ENCODE measurements around the gene MAU2.
"Not testable (repeated sequence)": the region's sequence is repeated elsewhere in the genome, so short reads cannot be mapped to it uniquely, and the experiment has no call there.

Gene MAU2

DNA sequence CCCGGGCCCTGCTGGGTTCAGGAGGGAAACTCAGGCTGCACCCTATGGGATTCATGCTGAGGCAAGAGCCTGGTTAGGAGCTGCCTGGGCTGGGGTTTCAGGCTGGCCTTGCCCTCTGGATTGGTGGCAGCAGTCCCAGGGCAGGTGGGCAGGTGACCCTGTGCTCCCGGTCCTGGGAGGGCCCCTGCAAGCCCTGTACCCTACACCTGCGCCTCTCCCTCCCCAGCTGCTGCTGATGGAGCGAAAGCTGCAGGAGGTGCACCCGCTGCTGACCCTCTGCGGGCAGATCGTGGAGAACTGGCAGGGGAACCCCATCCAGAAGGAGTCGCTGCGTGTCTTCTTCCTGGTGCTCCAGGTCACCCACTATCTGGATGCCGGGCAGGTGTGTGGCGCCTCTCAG lies 20.4 kb downstream of the MAU2 start:
- DNase-seq (ENCODE audit: insufficient read length, low spot score), result no peak
- TF ChIP-seq POLR2AphosphoS5 (IDR thresholded peaks at IDR 0.05; ENCODE audit: low read depth, low read length), result no peak
- no peak for TF ChIP-seq PAX5 (IDR thresholded peaks at IDR 0.05; ENCODE audit: insufficient read depth, low read length, severe bottlenecking)
- no peak for TF ChIP-seq POU2F2 (IDR thresholded peaks at IDR 0.05; ENCODE audit: low read depth, low read length)
- TF ChIP-seq TAF1 (IDR thresholded peaks at IDR 0.05; ENCODE audit: low read depth, low read length), result no peak
- TF ChIP-seq POLR2A (IDR thresholded peaks at IDR 0.05; ENCODE audit: low read depth, low read length), result no peak
- TF ChIP-seq SPI1 (IDR thresholded peaks at IDR 0.05; ENCODE audit: low read depth, low read length), result no peak
- no peak for FAIRE-seq

DNA sequence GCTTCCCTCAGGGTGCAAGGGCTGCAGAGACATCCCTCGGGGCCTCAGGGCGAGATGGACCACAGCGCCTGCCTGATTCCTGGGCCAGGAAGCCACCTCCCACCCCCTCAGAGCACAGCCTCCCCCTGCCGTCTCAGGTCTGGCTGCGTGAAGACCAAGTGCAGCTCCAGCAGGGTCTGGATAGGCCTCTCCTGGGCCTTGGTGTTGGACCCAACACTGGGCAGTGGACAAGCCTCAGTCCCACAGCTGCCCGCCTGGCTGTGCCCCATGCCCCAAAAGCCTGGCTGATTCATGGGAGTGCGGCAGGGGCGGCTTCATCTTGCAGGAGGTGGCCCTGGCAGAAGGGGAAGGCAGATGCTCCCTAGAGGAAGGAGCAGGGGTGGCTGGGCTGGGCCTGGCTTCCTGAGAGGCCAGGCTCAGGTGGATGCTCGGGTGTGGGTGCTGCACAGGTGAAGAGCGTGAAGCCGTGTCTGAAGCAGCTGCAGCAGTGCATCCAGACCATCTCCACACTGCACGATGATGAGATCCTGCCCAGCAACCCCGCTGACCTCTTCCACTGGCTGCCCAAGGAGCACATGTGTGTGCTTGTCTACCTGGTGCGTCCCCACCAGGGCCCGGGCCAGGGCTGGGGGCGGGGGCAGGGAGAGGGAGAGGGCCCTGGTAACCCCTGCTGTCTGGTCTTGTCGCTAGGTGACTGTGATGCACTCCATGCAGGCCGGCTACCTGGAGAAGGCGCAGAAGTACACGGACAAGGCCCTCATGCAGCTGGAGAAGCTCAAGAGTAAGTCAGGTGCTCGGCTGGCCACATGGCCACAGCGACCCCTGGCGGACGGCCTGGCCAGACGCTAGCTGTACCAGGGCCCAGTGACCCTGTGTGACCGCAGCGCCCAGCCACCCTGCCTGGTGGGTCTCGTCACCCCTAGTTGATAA lies 21.7 kb downstream of the MAU2 start:
- DNase-seq (ENCODE audit: insufficient read length, low spot score), result no peak
- no peak for FAIRE-seq

DNA sequence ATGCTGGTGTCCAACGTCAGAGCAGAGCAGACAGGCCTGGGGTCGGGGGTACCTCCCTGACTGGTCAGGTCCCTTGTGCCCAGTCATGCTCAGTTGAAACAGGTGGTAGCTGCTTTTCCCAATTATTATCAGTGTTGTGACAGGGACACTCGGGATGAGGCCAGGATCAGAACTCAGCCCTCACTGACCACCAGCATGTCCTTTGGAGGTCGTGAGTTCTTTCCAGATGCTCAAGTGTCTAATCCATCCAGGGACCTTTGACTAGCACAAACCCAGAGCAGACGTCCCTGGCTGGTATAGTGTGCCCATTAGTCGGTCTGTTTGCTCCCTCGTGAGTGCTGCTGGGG lies 22.4 kb downstream of the MAU2 start:
- FAIRE-seq (no peak), DNase-seq (ENCODE audit: insufficient read length, low spot score) (no peak)
- no peak for TF ChIP-seq TAF1 (IDR thresholded peaks at IDR 0.05; ENCODE audit: low read depth, low read length)
- no peak for TF ChIP-seq POLR2AphosphoS5 (IDR thresholded peaks at IDR 0.05; ENCODE audit: low read depth, low read length)
- no peak for TF ChIP-seq POU2F2 (IDR thresholded peaks at IDR 0.05; ENCODE audit: low read depth, low read length)
- TF ChIP-seq SPI1 (IDR thresholded peaks at IDR 0.05; ENCODE audit: low read depth, low read length), result no peak
- TF ChIP-seq POLR2A (IDR thresholded peaks at IDR 0.05; ENCODE audit: low read depth, low read length), result no peak
- no peak for TF ChIP-seq PAX5 (IDR thresholded peaks at IDR 0.05; ENCODE audit: insufficient read depth, low read length, severe bottlenecking)

More for the DNA sequence above, 21.7 kb downstream of the MAU2 start:
- TF ChIP-seq TAF1 (IDR thresholded peaks at IDR 0.05; ENCODE audit: low read depth, low read length), result no peak
- TF ChIP-seq POLR2A (IDR thresholded peaks at IDR 0.05; ENCODE audit: low read depth, low read length), result no peak
- TF ChIP-seq SPI1 (IDR thresholded peaks at IDR 0.05; ENCODE audit: low read depth, low read length), result no peak
- no peak for TF ChIP-seq POU2F2 (IDR thresholded peaks at IDR 0.05; ENCODE audit: low read depth, low read length)
- TF ChIP-seq PAX5 (IDR thresholded peaks at IDR 0.05; ENCODE audit: insufficient read depth, low read length, severe bottlenecking), result no peak
- no peak for TF ChIP-seq POLR2AphosphoS5 (IDR thresholded peaks at IDR 0.05; ENCODE audit: low read depth, low read length)

DNA sequence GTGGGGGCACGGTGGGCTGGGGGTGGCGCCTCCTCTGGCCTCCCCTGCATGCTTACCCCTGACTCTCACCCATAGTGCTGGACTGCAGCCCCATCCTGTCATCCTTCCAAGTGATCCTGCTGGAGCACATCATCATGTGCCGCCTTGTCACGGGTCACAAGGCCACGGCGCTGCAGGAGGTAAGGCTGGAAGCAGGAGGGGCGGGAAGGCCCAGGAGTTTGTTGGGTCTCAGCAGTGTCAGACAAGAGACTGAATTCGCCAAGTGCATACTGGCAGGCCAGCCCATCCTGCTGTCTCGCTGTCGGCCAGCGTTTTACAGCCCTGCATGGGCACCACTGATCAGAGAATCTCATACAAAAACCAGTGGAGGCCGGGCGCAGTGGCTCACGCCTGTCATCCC lies 23.1 kb downstream of the MAU2 start:
- TF ChIP-seq POU2F2 (IDR thresholded peaks at IDR 0.05; ENCODE audit: low read depth, low read length), result no peak
- no peak for TF ChIP-seq POLR2AphosphoS5 (IDR thresholded peaks at IDR 0.05; ENCODE audit: low read depth, low read length)
- TF ChIP-seq POLR2A (IDR thresholded peaks at IDR 0.05; ENCODE audit: low read depth, low read length), result no peak
- TF ChIP-seq TAF1 (IDR thresholded peaks at IDR 0.05; ENCODE audit: low read depth, low read length), result no peak
- no peak for TF ChIP-seq SPI1 (IDR thresholded peaks at IDR 0.05; ENCODE audit: low read depth, low read length)
- no peak for TF ChIP-seq PAX5 (IDR thresholded peaks at IDR 0.05; ENCODE audit: insufficient read depth, low read length, severe bottlenecking)
- FAIRE-seq, result no peak
- DNase-seq (ENCODE audit: insufficient read length, low spot score), result no peak

DNA sequence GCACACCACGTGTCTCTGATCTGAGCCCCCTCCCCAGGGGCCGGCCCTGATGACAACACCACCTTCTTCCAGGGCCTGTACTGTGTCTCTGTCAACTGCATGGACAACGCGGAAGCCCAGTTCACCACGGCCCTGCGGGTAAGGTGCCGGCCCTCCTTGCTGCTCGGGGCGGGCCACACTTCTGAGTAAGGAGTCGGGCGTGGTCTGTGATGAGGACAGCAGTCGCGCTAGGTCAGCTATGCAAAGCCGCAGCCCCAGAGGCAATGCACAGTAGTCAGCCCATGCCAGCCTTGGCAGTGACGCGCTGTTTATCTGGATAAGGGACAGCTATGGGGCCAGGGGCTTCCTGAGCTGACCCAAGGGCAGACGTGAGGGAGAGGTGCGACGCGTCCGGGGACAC lies 24.6 kb downstream of the MAU2 start:
- FAIRE-seq (no peak), DNase-seq (ENCODE audit: insufficient read length, low spot score) (no peak)
- TF ChIP-seq POLR2A (IDR thresholded peaks at IDR 0.05; ENCODE audit: low read depth, low read length) (no peak), PAX5 (IDR thresholded peaks at IDR 0.05; ENCODE audit: insufficient read depth, low read length, severe bottlenecking) (no peak), POLR2AphosphoS5 (IDR thresholded peaks at IDR 0.05; ENCODE audit: low read depth, low read length) (no peak), POU2F2 (IDR thresholded peaks at IDR 0.05; ENCODE audit: low read depth, low read length) (no peak), TAF1 (IDR thresholded peaks at IDR 0.05; ENCODE audit: low read depth, low read length) (no peak), SPI1 (IDR thresholded peaks at IDR 0.05; ENCODE audit: low read depth, low read length) (no peak)

DNA sequence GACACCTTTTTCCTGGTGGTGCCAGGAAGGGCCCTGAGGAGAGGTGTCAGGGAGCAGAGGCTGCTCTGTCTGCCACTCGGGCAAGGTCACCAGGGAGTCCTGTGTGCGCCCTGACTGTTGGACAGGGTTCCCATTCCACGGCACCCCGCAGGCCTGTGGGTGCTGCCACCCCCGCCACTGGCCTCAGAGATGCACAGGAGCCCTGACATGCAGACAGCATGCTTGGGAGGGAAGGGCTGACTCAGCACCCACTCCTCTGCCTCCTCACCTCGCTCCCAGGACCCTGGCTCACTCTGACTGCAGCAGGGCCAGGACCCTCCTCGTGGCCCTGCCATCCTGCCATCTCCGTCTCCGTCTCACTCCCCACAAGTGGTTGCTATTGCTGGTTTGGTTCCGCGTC lies 25.3 kb downstream of the MAU2 start:
- TF ChIP-seq POLR2A (IDR thresholded peaks at IDR 0.05; ENCODE audit: low read depth, low read length) (no peak), POLR2AphosphoS5 (IDR thresholded peaks at IDR 0.05; ENCODE audit: low read depth, low read length) (no peak), POU2F2 (IDR thresholded peaks at IDR 0.05; ENCODE audit: low read depth, low read length) (no peak)
- no peak for FAIRE-seq
- no peak for DNase-seq (ENCODE audit: insufficient read length, low spot score)

DNA sequence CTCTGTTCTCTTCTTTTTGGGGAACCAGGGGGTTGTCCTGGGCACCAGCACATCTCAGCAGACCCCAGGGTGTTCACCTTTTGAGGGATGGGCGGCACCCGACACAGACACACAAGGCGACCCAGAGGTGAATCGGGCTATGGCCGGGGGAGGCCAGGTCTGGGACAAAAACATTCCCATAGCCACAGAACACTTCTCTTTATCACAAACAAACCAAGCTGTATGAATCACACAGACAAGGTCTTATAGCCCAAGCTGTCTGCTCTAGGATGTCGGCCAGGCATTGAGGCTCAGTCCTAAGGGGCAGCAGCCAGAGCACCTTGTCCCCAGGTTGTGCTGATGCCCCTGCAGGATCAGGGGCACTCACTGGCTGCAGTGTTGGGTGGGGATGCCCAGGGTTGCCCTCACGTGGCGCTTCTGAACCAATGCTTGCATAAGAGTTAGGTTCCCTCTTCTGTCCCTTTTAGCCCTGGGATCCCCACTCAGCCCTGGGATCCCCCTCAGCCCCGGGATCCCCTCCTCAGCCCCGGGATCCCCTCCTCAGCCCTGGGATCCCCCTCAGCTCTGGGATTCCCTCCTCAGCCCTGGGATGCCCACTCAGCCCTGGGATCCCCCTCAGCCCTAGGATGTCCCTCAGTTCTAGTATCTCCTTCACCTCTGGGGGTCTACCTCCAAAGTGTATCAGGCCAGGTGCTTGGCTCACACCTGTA lies 26.9 kb downstream of the MAU2 start:
- DNase-seq (ENCODE audit: insufficient read length, low spot score) (no peak), FAIRE-seq (no peak)
- TF ChIP-seq POLR2AphosphoS5 (IDR thresholded peaks at IDR 0.05; ENCODE audit: low read depth, low read length), result no peak
- TF ChIP-seq PAX5 (IDR thresholded peaks at IDR 0.05; ENCODE audit: insufficient read depth, low read length, severe bottlenecking), result no peak
- no peak for TF ChIP-seq POU2F2 (IDR thresholded peaks at IDR 0.05; ENCODE audit: low read depth, low read length)
- TF ChIP-seq SPI1 (IDR thresholded peaks at IDR 0.05; ENCODE audit: low read depth, low read length), result no peak
- no peak for TF ChIP-seq TAF1 (IDR thresholded peaks at IDR 0.05; ENCODE audit: low read depth, low read length)
- TF ChIP-seq POLR2A (IDR thresholded peaks at IDR 0.05; ENCODE audit: low read depth, low read length), result no peak

DNA sequence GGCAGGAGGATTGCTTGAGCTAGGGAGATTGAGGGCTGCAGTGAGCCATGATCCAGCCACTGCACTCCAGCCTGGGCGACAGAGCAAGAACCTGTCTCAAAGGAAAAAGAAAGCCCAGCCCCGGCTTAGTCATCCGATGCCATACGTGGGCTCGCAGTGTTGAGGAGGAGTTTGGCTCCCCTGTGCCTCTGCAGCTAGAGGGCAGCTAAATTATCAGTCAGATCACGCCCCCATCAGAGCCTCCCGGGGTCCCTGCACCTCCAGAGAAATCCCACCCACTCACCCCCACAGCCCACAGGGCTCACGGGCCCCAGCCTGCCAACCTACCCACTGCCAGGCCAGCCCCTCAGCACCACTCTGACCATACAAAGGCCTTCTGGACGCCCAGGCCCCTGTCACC lies 27.6 kb downstream of the MAU2 start:
- FAIRE-seq, result no peak
- no peak for TF ChIP-seq PAX5 (IDR thresholded peaks at IDR 0.05; ENCODE audit: insufficient read depth, low read length, severe bottlenecking)
- 0 out of 2 replicates have a peak, but pooled peaks have one; percentile 20 for TF ChIP-seq POLR2AphosphoS5 (IDR thresholded peaks at IDR 0.05; ENCODE audit: low read depth, low read length)
- TF ChIP-seq POU2F2 (IDR thresholded peaks at IDR 0.05; ENCODE audit: low read depth, low read length), result no peak
- 0 out of 2 replicates have a peak, but pooled peaks have one; percentile 19 for TF ChIP-seq POLR2A (IDR thresholded peaks at IDR 0.05; ENCODE audit: low read depth, low read length)
- no peak for TF ChIP-seq SPI1 (IDR thresholded peaks at IDR 0.05; ENCODE audit: low read depth, low read length)
- no peak for DNase-seq (ENCODE audit: insufficient read length, low spot score)

DNA sequence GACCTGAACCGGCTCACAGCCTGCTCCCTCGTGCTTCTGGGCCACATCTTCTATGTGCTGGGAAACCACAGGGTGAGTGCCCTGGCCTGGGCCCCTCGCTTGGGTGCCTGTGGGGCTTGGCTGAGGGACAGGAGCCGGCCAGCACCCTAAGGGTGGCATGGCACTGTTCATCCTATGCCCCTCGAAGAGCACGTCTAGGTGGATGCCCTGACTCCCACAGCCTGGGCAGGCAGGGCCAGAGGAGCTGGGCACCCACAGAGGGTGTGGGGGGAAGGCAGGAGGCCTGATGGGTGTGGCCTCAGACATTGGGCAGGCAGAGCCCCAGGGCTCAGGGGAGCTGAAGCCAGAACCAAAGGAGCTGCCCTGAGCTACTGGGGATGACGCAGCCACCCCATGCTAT lies 28.7 kb downstream of the MAU2 start:
- no peak for FAIRE-seq
- DNase-seq (ENCODE audit: insufficient read length, low spot score), result no peak
- no peak for TF ChIP-seq POLR2A (IDR thresholded peaks at IDR 0.05; ENCODE audit: low read depth, low read length)
- no peak for TF ChIP-seq POU2F2 (IDR thresholded peaks at IDR 0.05; ENCODE audit: low read depth, low read length)
- TF ChIP-seq POLR2AphosphoS5 (IDR thresholded peaks at IDR 0.05; ENCODE audit: low read depth, low read length), result no peak
- no peak for TF ChIP-seq SPI1 (IDR thresholded peaks at IDR 0.05; ENCODE audit: low read depth, low read length)
- TF ChIP-seq PAX5 (IDR thresholded peaks at IDR 0.05; ENCODE audit: insufficient read depth, low read length, severe bottlenecking), result no peak
- no peak for TF ChIP-seq TAF1 (IDR thresholded peaks at IDR 0.05; ENCODE audit: low read depth, low read length)

DNA sequence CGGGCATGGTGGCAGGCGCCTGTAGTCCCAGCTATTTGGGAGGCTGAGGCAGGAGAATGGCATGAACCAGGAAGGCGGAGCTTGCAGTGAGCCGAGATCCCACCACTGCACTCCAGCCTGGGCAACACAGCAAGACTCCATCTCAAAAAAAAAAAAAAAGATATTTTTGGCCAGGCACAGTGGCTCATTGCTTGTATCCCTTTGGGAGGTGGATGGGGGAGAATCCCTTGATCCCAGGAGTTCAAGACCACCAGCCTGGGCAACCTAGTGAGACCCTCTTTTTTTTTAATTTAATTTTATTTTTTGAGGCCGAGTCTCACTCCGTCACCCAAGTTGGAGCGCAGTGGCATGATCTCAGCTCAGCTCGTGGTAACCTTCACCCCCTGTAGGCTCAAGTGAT lies 30.1 kb downstream of the MAU2 start:
- not testable (repeated sequence) for DNase-seq (ENCODE audit: insufficient read length, low spot score); FAIRE-seq

All from GM12891 (cell line).